Measurements from ENCODE around the gene NRG3. TPM values are rescaled to one million over a fixed set of nuclear protein-coding genes. Genes with fewer than 3 reads are reported as not detected.

Gene NRG3
- total RNA-seq, 4 donors from 2014 or later: 0.22 to 2.4 TPM; not detected in 2

DNA sequence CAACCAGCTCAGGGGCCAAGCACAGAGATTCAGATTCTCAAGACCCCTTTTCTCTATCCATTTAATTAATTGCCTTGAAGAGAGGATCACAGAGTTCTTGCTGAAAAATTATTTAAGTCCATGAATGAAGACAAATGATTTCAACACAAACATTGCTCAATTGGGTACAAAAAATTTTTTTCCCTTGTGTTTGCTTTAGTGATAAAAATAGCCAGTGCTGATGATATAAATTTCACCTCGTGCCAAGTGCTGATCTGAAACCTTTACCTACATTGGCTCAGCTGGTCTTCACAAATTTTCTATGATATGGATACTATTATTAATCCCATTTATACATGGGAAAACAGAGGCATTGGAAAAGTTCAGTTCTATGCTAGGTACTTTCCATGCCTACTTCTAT is 377.1 kb downstream of the NRG3 start:
- TF ChIP-seq, protein P1, sequence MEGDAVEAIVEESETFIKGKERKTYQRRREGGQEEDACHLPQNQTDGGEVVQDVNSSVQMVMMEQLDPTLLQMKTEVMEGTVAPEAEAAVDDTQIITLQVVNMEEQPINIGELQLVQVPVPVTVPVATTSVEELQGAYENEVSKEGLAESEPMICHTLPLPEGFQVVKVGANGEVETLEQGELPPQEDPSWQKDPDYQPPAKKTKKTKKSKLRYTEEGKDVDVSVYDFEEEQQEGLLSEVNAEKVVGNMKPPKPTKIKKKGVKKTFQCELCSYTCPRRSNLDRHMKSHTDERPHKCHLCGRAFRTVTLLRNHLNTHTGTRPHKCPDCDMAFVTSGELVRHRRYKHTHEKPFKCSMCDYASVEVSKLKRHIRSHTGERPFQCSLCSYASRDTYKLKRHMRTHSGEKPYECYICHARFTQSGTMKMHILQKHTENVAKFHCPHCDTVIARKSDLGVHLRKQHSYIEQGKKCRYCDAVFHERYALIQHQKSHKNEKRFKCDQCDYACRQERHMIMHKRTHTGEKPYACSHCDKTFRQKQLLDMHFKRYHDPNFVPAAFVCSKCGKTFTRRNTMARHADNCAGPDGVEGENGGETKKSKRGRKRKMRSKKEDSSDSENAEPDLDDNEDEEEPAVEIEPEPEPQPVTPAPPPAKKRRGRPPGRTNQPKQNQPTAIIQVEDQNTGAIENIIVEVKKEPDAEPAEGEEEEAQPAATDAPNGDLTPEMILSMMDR (IDR thresholded peaks at IDR 0.05; ENCODE audit: low read depth): no peak

- TF ChIP-seq, protein P1 (IDR thresholded peaks at IDR 0.05; ENCODE audit: low read depth): no peak
Measured at GRCh38 chr10:82254237-82254636, 379.2 kb downstream of the NRG3 start.

GRCh38 chr10:82256275-82256674 is 381.3 kb downstream of the NRG3 start:
- TF ChIP-seq, protein P1 (IDR thresholded peaks at IDR 0.05; ENCODE audit: low read depth): no peak

- TF ChIP-seq, protein P1 (IDR thresholded peaks at IDR 0.05; ENCODE audit: low read depth): no peak
Measured at GRCh38 chr10:82266438-82266837, 391.4 kb downstream of the NRG3 start.

DNA sequence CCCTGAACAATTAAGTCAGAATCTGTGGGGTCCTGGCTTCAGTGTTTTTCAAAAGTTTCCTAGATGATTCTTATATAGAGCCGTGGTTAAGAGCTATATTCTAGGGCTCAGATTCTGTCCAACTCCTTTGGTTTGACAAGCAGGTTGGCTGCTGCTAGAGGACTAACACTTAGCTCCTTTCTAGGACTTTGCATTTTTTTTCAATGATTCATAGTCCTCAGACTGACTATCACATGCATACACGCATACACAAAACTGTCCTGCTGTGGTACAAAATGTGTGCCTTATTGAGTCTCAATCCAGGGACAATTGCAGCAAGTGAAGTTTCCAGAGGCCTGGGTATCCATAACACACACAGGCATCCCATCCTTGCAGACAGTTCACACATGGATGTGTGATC is 392.0 kb downstream of the NRG3 start:
- TF ChIP-seq, protein P1 (IDR thresholded peaks at IDR 0.05; ENCODE audit: low read depth): no peak

DNA sequence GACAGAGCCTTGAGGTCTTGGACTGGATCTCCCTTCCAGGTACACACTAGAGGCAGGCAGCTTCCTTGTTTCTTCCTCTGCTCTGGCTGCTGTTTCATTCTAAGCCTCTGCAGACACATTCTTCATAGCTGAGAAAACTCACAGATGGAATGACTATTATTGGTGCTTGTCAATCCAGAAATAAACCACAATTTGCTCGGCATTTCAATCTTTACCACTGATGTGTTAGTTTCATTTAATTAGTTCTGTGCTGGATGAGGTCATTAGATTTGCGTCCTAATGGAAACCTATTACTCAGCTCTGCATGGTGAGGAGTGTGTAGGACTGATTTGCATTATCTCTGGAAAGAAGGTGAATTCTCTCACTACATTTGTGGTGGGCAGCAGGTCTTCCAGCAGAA is 392.5 kb downstream of the NRG3 start:
- TF ChIP-seq, protein P1 (IDR thresholded peaks at IDR 0.05; ENCODE audit: low read depth): no peak

GRCh38 chr10:82267960-82268359 is 393.0 kb downstream of the NRG3 start:
- TF ChIP-seq, protein P1 (IDR thresholded peaks at IDR 0.05; ENCODE audit: low read depth): no peak

Data from subcutaneous adipose tissue (tissue), 4 donors.